Testis (tissue), 3 donors: Measurements from ENCODE around the gene TAC3. TPM values are rescaled to one million over a fixed set of nuclear protein-coding genes. Genes with fewer than 3 reads are reported as not detected.

ENCODE experiments used
- DNase-seq: peaks from one replicate; pipeline ENCODE4 v3.0.0-alpha.2; 2019
- H3K27ac ChIP-seq, 2 donors: fragments of 200-600 bp; sonication (generic); one replicate each; pipeline ENCODE4 v1.5.1; 2019
- H3K27me3 ChIP-seq: fragments of 200-600 bp; sonication (generic); one replicate; pipeline ENCODE4 v1.5.1; 2019
- H3K36me3 ChIP-seq: fragments of 200-600 bp; sonication (generic); one replicate; pipeline ENCODE4 v1.5.1; 2017; ENCODE audit warnings: low read depth; ENCODE audit errors: missing control alignments
- H3K4me1 ChIP-seq: fragments of 200-600 bp; sonication (generic); one replicate; pipeline ENCODE4 v1.5.1; 2019
- H3K4me3 ChIP-seq, 2 donors: fragments of 200-600 bp; sonication (generic); one replicate each; pipeline ENCODE4 v1.5.1; 2017 to 2019
- H3K9me3 ChIP-seq: fragments of 200-600 bp; sonication (generic); one replicate; pipeline ENCODE4 v1.5.1; 2017
- POLR2A ChIP-seq: fragments of 450-650 bp; IDR thresholded peaks from one replicate; pipeline ENCODE4 v1.6.1; 2017; ENCODE audit warnings: antibody characterized with exemption, mild to moderate bottlenecking, moderate library complexity
- WGBS, 2 donors: methylation state at CpG; one replicate each; pipeline ENCODE4 v1.1.5; 2018; 5-methylcytosine and 5-hydroxymethylcytosine counted together
- intact Hi-C: fragments of 100-400 bp; cut with DNase I; formaldehyde crosslinking; loops from one replicate; pipeline ENCODE4 v1.15.1; 2023; ENCODE audit warnings: low total_unique reads
- polyA plus RNA-seq: library from polyadenylated mRNA; stranded (reverse); fragments of 350-450 nt; fragmentation: Illumina TruSeq; extraction: RNeasy Lipid Tissue Mini Kit (QIAGEN cat#74804); gene quantifications from one replicate; pipeline ENCODE4 v1.2.3, GENCODE V29; 2014; ENCODE audit warnings: low read depth, low replicate concordance; ENCODE audit not compliant: insufficient read depth
- total RNA-seq, 2 donors: library from RNA; depleted of rRNA; stranded (reverse); fragments of >200 nt; gene quantifications; one replicate each; pipeline ENCODE4 v1.2.3, GENCODE V29; 2016
- TF ChIP-seq, protein P1 (sequence below), 3 experiments: fragments of 450-650 bp in 2 of 3; fragments of 200-600 bp in 1 of 3; sonication (generic) in 1 of 3; IDR thresholded peaks; one replicate each; pipeline ENCODE4 v1.5.1; 2016 to 2019; ENCODE audit warnings: antibody characterized with exemption in 3 of 3, mild to moderate bottlenecking in 2 of 3, moderate library complexity in 1 of 3

The TAC3 gene
- total and polyA plus RNA-seq, 3 donors from 2014 or later = 2.5 to 3.9 (median 2.9) TPM

DNA sequence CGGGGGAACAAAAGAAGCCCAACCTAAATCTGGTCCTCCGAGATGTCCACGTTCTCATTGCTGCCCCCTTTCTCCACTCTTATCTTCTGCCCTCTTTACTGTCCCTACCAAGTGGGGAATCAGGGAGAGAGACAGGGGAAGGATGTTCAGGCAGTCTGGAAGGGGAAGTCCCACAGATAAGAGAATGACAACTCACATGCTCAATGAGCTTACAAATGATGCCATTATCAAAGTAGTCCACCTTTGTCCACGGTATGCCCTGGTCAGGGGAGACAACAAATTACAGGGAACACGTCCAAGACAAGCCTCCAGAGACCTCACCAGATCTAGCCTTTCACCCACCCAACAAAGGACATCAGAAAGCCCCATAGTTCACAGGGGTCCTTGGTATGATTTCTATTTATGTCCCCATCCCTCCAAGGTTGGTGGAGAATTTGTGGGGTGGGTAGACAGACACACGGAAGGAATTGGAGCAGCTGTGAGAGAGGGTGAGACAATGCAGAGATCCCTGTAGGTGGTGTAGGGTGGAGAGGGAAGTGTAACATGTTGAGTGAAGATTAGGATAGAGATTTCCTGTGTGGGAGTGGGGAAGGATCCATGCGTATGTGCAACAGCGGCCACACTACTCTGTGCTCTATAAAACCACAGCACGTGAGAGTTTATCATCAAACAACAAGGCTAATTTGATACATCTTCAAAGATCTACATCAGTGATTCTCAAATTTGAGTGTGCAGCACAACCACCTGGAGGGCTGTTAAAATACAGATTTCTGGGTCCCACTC lies 22.9 kb upstream of the TAC3 start:
- H3K4me3 ChIP-seq = no peak overlapping the region
- intact Hi-C loops = no loop called here
- no peak overlapping the region for H3K27ac ChIP-seq
- no peak for DNase-seq
- no peaks in the 10 kb centered on the region for H3K9me3 ChIP-seq
- no peak for TF ChIP-seq POLR2A
- TF ChIP-seq, protein P1, sequence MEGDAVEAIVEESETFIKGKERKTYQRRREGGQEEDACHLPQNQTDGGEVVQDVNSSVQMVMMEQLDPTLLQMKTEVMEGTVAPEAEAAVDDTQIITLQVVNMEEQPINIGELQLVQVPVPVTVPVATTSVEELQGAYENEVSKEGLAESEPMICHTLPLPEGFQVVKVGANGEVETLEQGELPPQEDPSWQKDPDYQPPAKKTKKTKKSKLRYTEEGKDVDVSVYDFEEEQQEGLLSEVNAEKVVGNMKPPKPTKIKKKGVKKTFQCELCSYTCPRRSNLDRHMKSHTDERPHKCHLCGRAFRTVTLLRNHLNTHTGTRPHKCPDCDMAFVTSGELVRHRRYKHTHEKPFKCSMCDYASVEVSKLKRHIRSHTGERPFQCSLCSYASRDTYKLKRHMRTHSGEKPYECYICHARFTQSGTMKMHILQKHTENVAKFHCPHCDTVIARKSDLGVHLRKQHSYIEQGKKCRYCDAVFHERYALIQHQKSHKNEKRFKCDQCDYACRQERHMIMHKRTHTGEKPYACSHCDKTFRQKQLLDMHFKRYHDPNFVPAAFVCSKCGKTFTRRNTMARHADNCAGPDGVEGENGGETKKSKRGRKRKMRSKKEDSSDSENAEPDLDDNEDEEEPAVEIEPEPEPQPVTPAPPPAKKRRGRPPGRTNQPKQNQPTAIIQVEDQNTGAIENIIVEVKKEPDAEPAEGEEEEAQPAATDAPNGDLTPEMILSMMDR (IDR thresholded peaks at IDR 0.05) = no peak
- no peaks in the 10 kb centered on the region for H3K36me3 ChIP-seq
- 82 to 84% methylated on average over 9 of the region's 9 CpGs for WGBS, 2 donors
- H3K27me3 ChIP-seq = no peaks in the 10 kb centered on the region
- no peaks in the 10 kb centered on the region for H3K4me1 ChIP-seq

DNA sequence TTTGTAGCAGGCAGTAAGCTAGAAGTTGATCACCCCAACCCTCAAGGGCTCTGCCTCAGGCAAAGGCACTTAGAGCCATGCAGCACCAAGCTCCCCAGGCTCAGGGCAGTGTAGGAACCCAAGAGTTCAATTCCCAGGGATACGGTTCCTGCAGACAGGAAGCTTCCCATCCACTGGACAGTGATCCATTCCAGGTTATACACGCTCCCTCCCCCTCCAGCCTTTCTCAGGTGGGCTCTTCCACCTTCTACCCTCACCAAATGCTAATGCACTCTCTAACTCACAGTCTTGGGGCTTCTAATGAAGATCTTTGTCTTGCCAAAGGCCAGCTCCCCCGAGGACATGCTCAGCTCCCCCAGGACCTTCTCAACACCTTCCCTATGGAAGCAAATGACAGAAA lies 20.9 kb upstream of the TAC3 start:
- no peak overlapping the region for H3K4me3 ChIP-seq
- 68 to 88% methylated on average over 3 of the region's 3 CpGs for whole genome bisulfite sequencing, 2 donors
- H3K9me3 ChIP-seq = no peaks in the 10 kb centered on the region
- intact Hi-C loops = no loop called here
- no peak for TF ChIP-seq POLR2A
- TF ChIP-seq, protein P1 (IDR thresholded peaks at IDR 0.05) = no peak
- no peaks in the 10 kb centered on the region for H3K27me3 ChIP-seq
- no peaks in the 10 kb centered on the region for H3K36me3 ChIP-seq
- no peaks in the 10 kb centered on the region for H3K4me1 ChIP-seq
- no peak for DNase-seq
- no peak overlapping the region for H3K27ac ChIP-seq

DNA sequence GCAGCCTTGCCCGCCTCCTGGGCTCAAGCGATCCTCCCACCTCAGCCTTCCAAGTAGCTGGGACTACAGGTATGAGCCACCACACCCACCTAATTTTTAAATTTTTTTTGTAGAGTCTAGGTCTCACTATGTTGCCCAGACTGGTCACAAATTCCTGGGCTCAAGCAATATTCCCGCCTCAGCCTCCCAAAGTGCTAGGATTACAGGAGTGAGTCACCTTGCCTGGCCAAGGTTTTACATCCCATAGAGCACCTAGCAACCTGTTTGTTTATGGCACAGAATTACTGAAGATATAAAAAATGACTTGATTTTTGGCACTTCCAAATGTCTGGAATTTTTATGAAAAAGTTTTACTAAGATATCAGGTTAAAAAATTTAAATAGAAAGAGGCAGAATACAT lies 17.1 kb upstream of the TAC3 start:
- H3K27ac ChIP-seq = no peak overlapping the region
- DNase-seq = no peak
- no peaks in the 10 kb centered on the region for H3K27me3 ChIP-seq
- intact Hi-C loops = no loop called here
- H3K9me3 ChIP-seq = no peaks in the 10 kb centered on the region
- WGBS, 2 donors = 96 to 99% methylated on average over 3 of the region's 3 CpGs
- H3K4me1 ChIP-seq = no peaks in the 10 kb centered on the region
- no peaks in the 10 kb centered on the region for H3K36me3 ChIP-seq
- no peak for TF ChIP-seq POLR2A
- TF ChIP-seq, protein P1 (IDR thresholded peaks at IDR 0.05) = no peak
- no peak overlapping the region for H3K4me3 ChIP-seq

DNA sequence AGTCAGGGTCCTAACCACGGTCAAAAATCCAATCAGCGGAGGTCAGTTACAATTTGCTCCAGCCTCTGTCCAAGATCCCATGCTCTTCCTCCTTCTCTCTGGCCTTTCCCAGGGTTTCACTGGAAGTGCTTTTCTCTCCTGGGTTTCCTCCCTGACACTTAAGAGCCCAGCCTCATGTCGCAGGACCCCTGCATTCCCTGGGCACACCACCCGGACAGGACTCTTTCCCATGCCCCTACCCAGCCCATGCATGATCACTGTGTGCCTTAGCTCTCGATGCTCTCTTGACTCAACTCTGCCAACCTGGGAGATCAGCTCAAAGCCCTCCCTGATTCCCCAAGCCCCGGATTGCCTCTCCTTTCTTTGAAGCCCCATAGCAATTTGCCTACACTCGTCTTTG lies 15.5 kb upstream of the TAC3 start:
- Histone ChIP-seq H3K36me3 (no peaks in the 10 kb centered on the region), H3K4me3 (no peak overlapping the region), H3K27me3 (no peaks in the 10 kb centered on the region), H3K27ac (no peak overlapping the region), H3K4me1 (no peaks in the 10 kb centered on the region), H3K9me3 (no peaks in the 10 kb centered on the region)
- DNase-seq = no peak
- intact Hi-C loops = no loop called here
- WGBS, 2 donors = 81 to 84% methylated on average over 7 of the region's 7 CpGs
- TF ChIP-seq, protein P1 (IDR thresholded peaks at IDR 0.05) = no peak

DNA sequence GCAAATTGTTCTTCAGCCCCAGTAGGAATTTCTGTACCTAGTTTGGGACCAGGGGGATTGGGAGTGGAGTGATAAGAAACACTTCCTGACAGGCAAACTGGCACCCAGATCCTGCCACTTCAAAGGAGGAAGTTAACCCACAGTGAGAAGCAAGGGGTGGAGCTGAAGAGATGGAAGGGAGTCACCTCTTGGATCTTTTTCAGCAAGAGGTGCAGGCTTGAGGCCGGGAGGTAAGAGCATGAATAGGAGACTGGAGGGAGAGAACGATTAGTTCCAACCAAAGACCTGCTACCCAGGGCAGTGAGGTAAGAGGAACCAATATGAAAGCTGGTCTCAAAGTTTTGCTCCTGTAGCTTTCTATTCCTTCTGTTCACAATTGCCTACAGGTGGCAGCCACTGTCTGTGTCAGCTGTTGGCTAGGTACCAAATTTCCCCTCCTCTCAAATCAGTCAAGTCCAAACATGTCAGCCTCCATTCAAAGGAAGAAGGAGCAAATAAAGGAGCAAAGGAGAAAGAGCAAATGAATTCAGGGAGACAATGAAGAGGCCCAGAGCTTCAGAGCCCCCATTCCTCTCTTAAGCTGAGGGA lies 14.9 kb upstream of the TAC3 start:
- Histone ChIP-seq H3K4me3 (no peak overlapping the region), H3K36me3 (no peaks in the 10 kb centered on the region), H3K27ac (no peak overlapping the region), H3K9me3 (no peaks in the 10 kb centered on the region), H3K27me3 (no peaks in the 10 kb centered on the region), H3K4me1 (no peaks in the 10 kb centered on the region)
- intact Hi-C loops = no loop called here
- TF ChIP-seq, protein P1 (IDR thresholded peaks at IDR 0.05) = no peak
- no peak for TF ChIP-seq POLR2A
- WGBS, 2 donors = 56 to 65% methylated on average over 2 of the region's 2 CpGs
- DNase-seq = no peak
